ENCODE measurements around the gene DCANP1.
A peak's percentile ranks its signal among the peaks of the same experiment; 100 is the strongest.

The DCANP1 gene

DNA sequence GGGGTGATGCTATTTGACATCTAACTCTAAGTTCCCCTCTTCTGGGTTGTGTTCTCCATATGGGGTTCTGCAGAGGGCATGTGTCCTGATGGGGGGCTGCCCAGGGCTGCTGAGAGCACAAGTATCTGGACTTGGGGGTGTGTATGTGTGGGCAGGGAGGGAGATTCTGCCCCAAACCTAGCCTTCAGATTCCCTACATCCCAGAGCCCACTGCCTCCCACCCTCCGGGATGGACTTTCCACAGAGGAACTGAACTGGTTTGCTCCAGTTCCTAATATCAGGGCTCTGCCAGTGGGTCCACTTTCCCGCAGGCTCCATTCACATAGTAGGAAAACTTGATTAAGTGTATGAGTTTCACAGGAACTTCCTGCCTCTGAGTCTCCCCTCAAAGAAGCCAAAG is 21.4 kb upstream of the DCANP1 start:
- no peak overlapping the region for H3K4me3 Mint-ChIP-seq
- no peaks in the 10 kb centered on the region for H3K9me3 Mint-ChIP-seq
- H3K4me1 Mint-ChIP-seq (ENCODE audit: low read depth): peaks cover 8% of the 10 kb centered on the region

DNA sequence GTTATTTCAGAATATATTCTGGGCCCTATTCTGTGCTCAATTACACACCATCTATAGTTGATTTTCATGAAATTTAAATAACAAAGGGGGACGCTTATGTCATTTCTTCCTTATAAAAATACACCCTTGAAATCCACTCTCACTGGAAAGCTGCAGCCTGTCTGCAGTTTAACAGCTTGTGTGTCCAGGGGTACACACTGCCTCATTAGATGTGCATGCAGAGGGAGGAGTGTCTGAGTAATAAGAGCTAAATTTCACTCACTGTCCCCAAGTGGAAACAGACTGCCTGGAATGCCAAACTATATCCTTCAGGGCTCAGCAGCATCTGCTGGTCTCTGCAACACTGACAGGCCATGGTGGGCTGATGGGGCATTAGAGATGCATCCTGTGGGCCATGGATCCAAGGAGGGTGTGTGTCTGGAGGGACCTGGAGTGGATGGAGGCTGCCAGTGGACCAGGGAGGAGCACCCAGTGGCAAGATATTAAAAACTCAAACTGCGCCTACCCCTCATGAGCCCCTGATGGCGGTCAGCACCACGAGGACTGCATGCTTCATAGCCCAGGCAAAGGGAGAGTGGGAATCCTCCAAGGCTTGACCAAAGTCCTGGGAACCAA is 20.8 kb upstream of the DCANP1 start:
- no peak overlapping the region for H3K27ac Mint-ChIP-seq
- H3K4me3 Mint-ChIP-seq: no peak overlapping the region
- H3K36me3 Mint-ChIP-seq (ENCODE audit: low read depth): no peaks in the 10 kb centered on the region
- H3K27me3 Mint-ChIP-seq: peaks cover 45% of the 10 kb centered on the region
- H3K4me1 Mint-ChIP-seq (ENCODE audit: low read depth): peaks cover 8% of the 10 kb centered on the region
- no peaks in the 10 kb centered on the region for H3K9me3 Mint-ChIP-seq

More for the DNA sequence above, 21.4 kb upstream of the DCANP1 start:
- Mint-ChIP-seq H3K36me3 (ENCODE audit: low read depth) (no peaks in the 10 kb centered on the region), H3K27ac (no peak overlapping the region), H3K27me3 (peaks cover 45% of the 10 kb centered on the region)

GRCh38 chr5:135467051-135467625 is 20.0 kb upstream of the DCANP1 start:
- Mint-ChIP-seq H3K9me3 (no peaks in the 10 kb centered on the region), H3K27me3 (peaks cover 45% of the 10 kb centered on the region), H3K4me3 (no peak overlapping the region), H3K27ac (no peak overlapping the region), H3K36me3 (ENCODE audit: low read depth) (no peaks in the 10 kb centered on the region), H3K4me1 (ENCODE audit: low read depth) (peaks cover 8% of the 10 kb centered on the region)

GRCh38 chr5:135466178-135467050 is 19.3 kb upstream of the DCANP1 start:
- Mint-ChIP-seq H3K4me1 (ENCODE audit: low read depth) (peaks cover 8% of the 10 kb centered on the region), H3K9me3 (no peaks in the 10 kb centered on the region), H3K4me3 (peak overlapping the region; percentile 35), H3K27ac (no peak overlapping the region), H3K36me3 (ENCODE audit: low read depth) (no peaks in the 10 kb centered on the region), H3K27me3 (peaks cover 45% of the 10 kb centered on the region)

- H3K27me3 Mint-ChIP-seq: peaks cover 41% of the 10 kb centered on the region
Measured at GRCh38 chr5:135465391-135466122, 18.4 kb upstream of the DCANP1 start.

DNA sequence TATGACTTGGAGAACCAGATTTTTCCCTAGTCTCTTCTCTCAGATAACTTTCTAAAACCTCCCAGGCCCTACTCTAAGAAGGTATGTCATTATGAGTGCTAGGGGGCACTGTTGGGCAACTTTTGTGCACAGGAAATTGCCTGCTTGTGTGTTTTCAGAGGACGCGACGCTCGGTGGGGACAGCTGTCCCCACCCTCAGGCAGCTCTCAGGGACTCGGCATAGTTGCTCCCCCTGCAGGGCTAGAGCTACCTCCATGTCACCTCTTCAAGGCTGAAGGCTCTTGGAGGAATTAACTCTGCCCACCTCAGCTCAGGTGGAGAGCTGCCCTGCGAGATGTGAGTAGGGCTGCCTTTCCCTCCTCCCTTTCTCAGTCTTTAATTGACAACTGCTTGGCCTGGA is 15.2 kb upstream of the DCANP1 start:
- Mint-ChIP-seq H3K4me3 (no peak overlapping the region), H3K27ac (no peak overlapping the region), H3K4me1 (ENCODE audit: low read depth) (peaks cover 8% of the 10 kb centered on the region), H3K36me3 (ENCODE audit: low read depth) (no peaks in the 10 kb centered on the region), H3K9me3 (no peaks in the 10 kb centered on the region), H3K27me3 (peaks cover 20% of the 10 kb centered on the region)

More at GRCh38 chr5:135465391-135466122, 18.4 kb upstream of the DCANP1 start:
- no peak overlapping the region for H3K27ac Mint-ChIP-seq
- H3K9me3 Mint-ChIP-seq: no peaks in the 10 kb centered on the region
- H3K4me3 Mint-ChIP-seq: no peak overlapping the region
- peaks cover 8% of the 10 kb centered on the region for H3K4me1 Mint-ChIP-seq (ENCODE audit: low read depth)
- H3K36me3 Mint-ChIP-seq (ENCODE audit: low read depth): no peaks in the 10 kb centered on the region

- Mint-ChIP-seq H3K36me3 (ENCODE audit: low read depth) (no peaks in the 10 kb centered on the region), H3K4me3 (no peak overlapping the region), H3K4me1 (ENCODE audit: low read depth) (peaks cover 8% of the 10 kb centered on the region), H3K9me3 (no peaks in the 10 kb centered on the region), H3K27me3 (peaks cover 20% of the 10 kb centered on the region), H3K27ac (no peak overlapping the region)
Measured at GRCh38 chr5:135461481-135462151, 14.5 kb upstream of the DCANP1 start.

- H3K27ac Mint-ChIP-seq: no peak overlapping the region
- no peaks in the 10 kb centered on the region for H3K36me3 Mint-ChIP-seq (ENCODE audit: low read depth)
- peaks cover 12% of the 10 kb centered on the region for H3K27me3 Mint-ChIP-seq
- H3K4me1 Mint-ChIP-seq (ENCODE audit: low read depth): no peaks in the 10 kb centered on the region
- no peaks in the 10 kb centered on the region for H3K9me3 Mint-ChIP-seq
- H3K4me3 Mint-ChIP-seq: no peak overlapping the region
Measured at GRCh38 chr5:135460246-135461033, 13.3 kb upstream of the DCANP1 start.

- Mint-ChIP-seq H3K27me3 (peaks cover 4% of the 10 kb centered on the region), H3K36me3 (ENCODE audit: low read depth) (no peaks in the 10 kb centered on the region), H3K4me1 (ENCODE audit: low read depth) (no peaks in the 10 kb centered on the region), H3K27ac (no peak overlapping the region), H3K4me3 (no peak overlapping the region), H3K9me3 (no peaks in the 10 kb centered on the region)
Measured at GRCh38 chr5:135458921-135459331, 11.8 kb upstream of the DCANP1 start.

GRCh38 chr5:135458356-135458755 is 11.2 kb upstream of the DCANP1 start:
- Mint-ChIP-seq H3K9me3 (no peaks in the 10 kb centered on the region), H3K4me3 (no peak overlapping the region), H3K36me3 (ENCODE audit: low read depth) (no peaks in the 10 kb centered on the region), H3K27me3 (peaks cover 4% of the 10 kb centered on the region), H3K4me1 (ENCODE audit: low read depth) (no peaks in the 10 kb centered on the region), H3K27ac (no peak overlapping the region)

- H3K27ac Mint-ChIP-seq: no peak overlapping the region
- no peaks in the 10 kb centered on the region for H3K4me1 Mint-ChIP-seq (ENCODE audit: low read depth)
- peaks cover 4% of the 10 kb centered on the region for H3K27me3 Mint-ChIP-seq
- H3K9me3 Mint-ChIP-seq: no peaks in the 10 kb centered on the region
- no peak overlapping the region for H3K4me3 Mint-ChIP-seq
- H3K36me3 Mint-ChIP-seq (ENCODE audit: low read depth): no peaks in the 10 kb centered on the region
Measured at GRCh38 chr5:135457424-135458071, 10.4 kb upstream of the DCANP1 start.

DNA sequence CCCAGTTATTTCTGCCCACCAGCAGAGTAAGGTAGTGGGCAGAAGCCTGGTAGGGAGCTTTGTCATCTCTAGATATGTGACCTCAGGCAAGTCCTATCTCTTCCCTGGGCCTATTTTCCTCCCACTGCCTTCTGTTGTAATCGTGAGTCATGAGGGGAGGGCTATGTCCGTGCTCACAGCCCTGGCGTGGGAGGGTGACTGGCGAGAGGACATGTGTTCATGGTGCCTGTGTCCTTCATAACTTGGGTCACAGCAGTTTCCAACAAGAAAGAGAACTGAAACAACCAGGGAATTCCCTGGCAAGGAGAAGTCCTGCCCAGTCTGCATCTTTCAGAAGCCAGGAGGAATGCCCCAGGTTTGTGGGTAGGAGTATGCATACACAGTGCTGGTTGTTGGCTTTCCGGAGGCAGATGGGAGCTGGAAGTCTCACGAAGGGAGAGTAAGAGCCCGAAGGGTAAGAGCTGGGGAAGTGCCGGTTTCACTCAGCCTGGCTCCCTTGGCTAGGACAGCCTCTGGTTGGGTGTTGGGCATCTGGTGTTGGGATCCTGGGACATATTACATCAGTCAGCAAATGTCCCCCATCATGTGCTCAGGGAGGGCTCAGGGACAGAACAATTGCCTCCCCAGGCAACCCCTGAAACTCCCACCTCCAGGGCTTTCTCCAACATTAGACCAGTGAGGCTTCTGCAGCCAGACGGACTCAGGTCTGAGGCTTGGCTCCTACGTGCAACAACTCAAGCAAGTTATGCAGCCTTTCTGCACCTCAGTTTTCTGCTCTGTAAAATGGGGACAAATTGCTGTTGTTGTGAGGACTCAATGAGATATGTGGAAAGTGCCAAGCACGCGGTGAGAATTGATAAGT is 9.3 kb upstream of the DCANP1 start:
- H3K9me3 Mint-ChIP-seq: no peaks in the 10 kb centered on the region
- no peaks in the 10 kb centered on the region for H3K36me3 Mint-ChIP-seq (ENCODE audit: low read depth)
- no peak overlapping the region for H3K4me3 Mint-ChIP-seq
- H3K27ac Mint-ChIP-seq: no peak overlapping the region
- no peaks in the 10 kb centered on the region for H3K4me1 Mint-ChIP-seq (ENCODE audit: low read depth)
- peaks cover 4% of the 10 kb centered on the region for H3K27me3 Mint-ChIP-seq

DNA sequence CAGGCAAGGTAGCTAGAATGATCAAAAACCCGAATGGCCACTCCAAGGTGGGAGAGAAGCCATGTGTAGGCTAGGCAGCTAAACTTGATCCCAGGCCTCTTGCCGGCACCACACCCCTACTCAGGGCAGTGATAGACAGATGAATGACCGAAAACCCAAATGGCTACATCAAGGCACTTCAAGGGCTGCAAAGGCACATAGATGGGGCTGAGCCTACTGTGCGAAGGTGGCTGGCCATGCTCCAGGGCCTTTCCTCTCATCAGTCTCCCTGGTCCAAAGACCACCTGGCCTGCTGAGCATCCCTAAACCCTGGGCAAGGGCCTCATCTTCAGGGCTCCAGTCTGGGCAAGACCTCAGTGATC is 8.7 kb upstream of the DCANP1 start:
- Mint-ChIP-seq H3K9me3 (no peaks in the 10 kb centered on the region), H3K4me3 (no peak overlapping the region), H3K27me3 (peaks cover 4% of the 10 kb centered on the region), H3K4me1 (ENCODE audit: low read depth) (no peaks in the 10 kb centered on the region), H3K36me3 (ENCODE audit: low read depth) (no peaks in the 10 kb centered on the region), H3K27ac (no peak overlapping the region)

All from stimulated activated naive CD8-positive, alpha-beta T cell treated with anti-CD3 and anti-CD28 coated beads, Interleukin-15, Interleukin-2, amounts not matched to agents 100 ng/mL and 50 ng/mL, for 24 hours (primary cell).